ENCODE measurements around the gene PRSS56. TPM values are rescaled to one million over a fixed set of nuclear protein-coding genes. Genes with fewer than 3 reads are reported as not detected.

The PRSS56 gene
- not detected for total RNA-seq

GRCh38 chr2:232519581-232520438 lies at the start of gene PRSS56:
Gene PRSS56 (plus strand): TSS chr2:232520388. CDS start chr2:232520599, 211 bp downstream.
- no peak for DNase-seq

DNA sequence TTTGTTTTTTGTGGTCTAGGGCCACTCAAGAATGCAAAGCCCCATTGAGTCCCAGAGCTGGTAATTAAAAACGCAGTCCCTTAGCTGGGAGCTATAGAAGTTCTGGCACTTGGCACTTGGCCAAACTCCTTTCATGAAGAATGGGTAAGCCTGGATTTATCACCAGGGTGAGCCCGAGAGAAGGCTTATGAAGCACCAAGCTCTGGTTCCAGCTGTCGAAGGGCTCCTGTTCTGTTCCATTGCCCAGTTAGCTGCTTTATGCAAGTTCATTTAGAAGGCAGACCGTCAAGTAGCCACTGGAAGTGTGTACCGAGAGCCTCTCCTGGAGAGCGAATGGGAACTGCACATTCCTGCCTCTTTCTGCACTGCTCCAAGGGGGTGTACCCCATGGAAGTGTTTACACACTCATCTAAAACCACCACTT lies 46.7 kb upstream of the PRSS56 start:
- no peak for DNase-seq

- DNase-seq, result no peak
Observed at GRCh38 chr2:232476045-232476444, 44.1 kb upstream of the PRSS56 start.

DNA sequence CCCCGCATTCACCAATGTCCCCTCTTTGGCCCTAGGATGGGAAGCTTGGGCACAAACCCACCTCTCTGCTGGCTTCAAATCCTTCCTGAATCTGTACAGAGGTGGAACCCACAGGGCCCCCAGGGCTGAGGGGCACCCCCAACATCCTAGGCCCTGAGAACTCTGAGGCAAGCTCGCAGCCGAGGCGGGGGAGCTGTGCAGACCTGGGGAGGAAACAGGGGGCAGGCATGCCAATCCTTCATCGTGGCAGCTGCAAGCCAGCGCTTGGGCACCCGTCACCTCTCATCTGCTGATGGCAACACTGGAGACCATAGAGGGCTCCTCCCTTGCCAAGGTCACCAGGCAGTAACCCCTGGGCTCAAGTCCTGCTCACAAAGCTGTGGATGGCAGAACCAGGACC lies 43.4 kb upstream of the PRSS56 start:
- no peak for DNase-seq

GRCh38 chr2:232477751-232478510 lies 42.3 kb upstream of the PRSS56 start:
- no peak for DNase-seq

GRCh38 chr2:232478571-232479340 lies 41.4 kb upstream of the PRSS56 start:
- no peak for DNase-seq

- DNase-seq, result no peak
Observed at GRCh38 chr2:232479341-232480200, 40.6 kb upstream of the PRSS56 start.

DNA sequence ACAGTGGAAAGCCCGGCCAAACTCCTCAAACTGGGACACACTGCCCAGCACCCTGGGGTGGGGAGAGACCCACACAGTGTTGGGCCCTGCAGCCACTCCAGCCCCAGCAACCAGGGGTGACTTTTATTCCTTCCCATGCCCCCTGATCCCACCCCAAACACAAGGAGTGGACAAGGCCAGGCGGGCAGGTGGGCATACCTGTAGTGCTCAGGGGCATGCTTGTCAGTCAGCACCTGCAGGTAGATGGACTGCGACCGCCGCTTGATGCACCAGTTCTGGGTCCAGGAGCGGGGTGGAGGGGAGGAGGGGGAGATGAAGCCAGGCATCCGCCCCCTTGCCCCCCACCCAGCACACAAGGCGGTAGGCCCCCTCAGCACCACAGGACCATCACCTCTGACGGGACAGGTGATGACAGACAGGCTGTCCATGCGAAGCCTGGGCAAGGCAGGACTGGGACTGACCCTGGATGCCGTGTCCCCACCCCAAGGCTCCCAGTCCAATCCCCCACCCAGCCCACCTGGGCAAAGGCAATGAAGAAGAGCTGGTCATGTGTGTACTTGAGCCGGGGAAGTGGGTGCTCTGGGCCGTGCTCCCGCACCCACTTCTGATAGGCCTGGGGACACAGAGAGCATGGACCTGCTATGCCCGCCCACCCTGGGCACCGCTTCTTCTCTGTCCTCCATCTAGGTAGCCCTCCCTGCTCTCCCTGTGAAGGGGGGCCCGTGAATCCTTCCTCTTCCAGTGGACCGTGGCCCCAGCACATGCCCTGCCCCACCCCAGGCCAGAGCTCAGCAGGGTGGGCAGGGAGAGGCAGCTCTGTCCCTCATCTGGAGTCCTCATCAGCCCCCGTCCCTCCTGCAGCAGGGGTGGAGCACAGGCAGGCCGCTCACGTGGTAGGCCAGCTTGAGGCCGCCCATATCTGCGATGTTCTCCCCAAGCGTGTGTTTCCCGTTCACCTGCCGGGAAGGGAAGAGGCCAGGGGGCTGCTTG lies 39.7 kb upstream of the PRSS56 start:
- DNase-seq, result no peak

DNA sequence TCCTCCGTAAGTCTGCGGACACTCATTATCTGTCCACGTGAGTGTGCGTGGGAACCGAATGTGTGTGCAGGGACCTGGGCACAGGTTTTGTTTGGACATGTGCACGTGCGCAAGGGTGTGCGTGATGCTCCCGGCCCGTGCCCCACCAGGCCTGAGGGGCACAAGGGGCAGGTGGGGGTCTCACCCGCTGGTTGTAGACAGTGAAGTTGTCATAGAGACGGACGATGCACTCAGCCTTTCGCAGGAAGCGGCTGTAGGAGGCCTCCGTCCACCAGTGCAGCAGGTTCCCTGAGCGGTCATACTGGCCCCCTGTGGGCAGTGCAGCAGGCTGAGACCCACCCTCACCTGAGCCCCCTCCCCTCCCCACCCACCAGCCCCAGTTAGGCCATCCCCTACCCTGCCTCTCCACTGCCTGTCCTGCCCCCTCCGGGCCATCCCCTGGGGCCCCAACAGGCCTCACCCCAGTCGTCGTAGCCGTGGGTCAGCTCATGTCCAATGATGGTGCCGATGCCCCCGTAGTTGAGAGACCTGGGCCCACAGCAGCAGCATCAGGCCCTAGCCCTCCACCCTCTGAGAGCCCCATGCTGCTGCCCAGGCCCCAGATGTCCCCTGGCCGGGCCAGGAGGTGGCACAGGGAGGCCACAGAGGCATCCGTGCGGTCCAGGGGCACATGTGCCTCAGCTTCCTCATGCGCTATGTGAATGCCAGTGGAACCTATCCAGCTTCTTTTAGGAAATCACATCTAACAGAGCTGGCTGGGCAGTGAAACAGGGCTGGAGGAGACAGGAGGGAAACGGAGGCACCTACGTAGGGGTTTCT lies 38.7 kb upstream of the PRSS56 start:
- DNase-seq, result no peak

DNA sequence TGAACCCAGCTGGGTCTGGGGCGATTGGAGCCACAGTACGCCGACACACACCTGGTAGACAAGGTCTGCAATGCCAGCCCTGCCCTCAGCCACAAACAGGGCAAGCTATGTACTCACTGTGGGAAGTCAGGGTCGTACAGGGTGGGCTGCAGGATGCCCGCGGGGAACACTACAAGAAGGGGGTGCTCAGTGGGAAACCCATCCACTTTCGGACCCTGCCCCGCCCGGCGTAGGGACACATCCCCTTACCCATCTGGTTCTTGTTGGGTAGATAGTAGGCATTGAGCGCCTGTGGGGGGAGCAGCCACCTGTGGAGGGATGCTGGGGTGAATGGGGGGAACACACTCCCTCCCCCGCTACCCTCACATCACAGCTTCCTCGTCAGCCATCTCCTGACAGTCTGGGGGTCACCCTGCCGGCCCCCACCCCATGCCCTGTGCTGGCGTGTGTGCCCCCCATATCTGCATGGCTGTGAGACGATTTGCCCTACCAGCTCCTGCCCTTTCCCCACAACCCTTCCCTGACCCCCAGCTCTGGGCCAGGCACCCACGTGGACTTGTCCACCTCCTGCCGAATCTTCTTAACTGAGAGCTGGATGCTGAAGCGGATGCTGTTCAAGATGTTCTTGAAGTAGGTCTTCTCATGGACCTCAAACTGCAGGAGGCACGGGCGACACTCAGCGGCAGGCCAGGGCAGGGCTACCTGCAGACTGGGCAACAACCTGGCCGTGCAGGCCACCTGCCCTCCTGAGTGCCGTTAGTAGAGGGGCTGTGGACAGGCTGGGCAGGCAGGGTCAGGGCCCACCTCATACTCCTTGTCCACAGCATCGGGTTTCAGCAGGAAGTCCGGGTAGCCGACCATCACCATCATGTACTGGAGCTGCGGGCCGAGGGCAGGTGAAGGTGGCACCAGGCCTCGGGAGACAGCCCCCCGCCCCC lies 37.6 kb upstream of the PRSS56 start:
- no peak for DNase-seq

GRCh38 chr2:232483311-232483922 lies 36.8 kb upstream of the PRSS56 start:
- DNase-seq, result no peak

DNA sequence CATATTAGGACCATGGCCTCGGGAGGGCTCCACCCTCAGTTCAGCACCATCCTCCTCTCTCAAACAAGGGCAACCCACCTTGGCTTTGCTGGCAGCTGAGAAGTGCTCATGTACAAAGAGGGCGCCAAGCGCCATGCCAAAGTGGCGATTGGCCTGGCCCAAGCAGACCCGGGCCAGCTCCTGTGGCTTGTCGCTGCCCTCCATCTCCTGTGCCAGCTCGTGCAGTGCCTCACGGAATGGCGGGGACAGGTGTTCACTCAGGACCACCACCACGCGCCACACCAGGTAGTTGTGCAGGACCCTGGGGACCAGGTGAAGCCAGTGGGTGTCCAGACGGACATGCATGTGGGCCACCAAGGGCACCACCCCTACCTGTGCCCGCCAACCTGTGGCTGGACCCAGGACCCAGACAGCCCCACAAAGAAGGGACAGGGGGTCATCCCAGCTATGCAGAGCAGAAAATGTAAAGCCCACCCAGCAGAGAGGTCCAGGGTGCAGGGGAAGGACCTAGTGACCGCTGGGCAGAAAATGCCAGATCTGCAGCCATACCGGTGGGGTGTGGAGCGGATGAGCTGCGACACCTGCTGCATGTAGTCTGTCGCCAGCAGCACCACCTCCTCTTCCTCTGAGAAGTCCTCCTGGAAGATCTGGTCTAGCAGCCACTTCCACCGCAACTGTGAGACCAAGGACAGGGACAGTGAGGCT lies 36.1 kb upstream of the PRSS56 start:
- no peak for DNase-seq

GRCh38 chr2:232484628-232485347 lies 35.4 kb upstream of the PRSS56 start:
- no peak for DNase-seq

DNA sequence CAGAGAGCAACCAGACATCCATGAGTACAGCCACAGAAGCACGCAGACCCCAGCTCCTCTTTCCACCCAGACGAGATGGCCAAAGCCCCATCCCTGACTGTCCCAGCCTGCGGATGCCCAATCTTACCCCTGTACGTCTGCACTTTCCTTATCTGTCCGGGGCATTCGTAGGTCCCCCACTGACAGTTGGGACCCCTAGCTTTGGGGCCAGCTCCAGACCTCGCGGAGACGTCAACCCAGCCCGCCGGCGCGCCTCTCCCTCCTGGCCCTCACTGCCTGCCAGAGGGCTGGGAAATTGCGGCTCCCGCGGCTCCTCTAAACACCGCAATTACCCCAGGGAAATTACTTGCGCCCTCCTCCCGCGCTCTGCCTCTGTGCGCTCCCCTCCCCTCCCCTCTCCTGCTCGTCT lies 34.8 kb upstream of the PRSS56 start:
- DNase-seq, result no peak

GRCh38 chr2:232485757-232486557 lies 34.2 kb upstream of the PRSS56 start:
- DNase-seq, result no peak

Data from skin of body (tissue), 2 donors.